Type B pancreatic cell (in vitro differentiated cells): ENCODE data around the gene PTHLH. TPM values are rescaled to one million over a fixed set of nuclear protein-coding genes. Genes with fewer than 3 reads are reported as not detected.

Experiments
- DNase-seq: peaks from one replicate; pipeline ENCODE4 v3.0.0; 2021; ENCODE audit warnings: mixed read lengths; ENCODE audit not compliant: unreplicated experiment; ENCODE audit errors: extremely low spot score
- H3K27ac Mint-ChIP-seq: 2 replicates; pipeline ENCODE4 v1.8.0; 2021; ENCODE audit warnings: mild to moderate bottlenecking, mixed read lengths
- H3K27me3 Mint-ChIP-seq: 2 replicates; pipeline ENCODE4 v1.8.0; 2021; ENCODE audit warnings: mixed read lengths
- H3K36me3 Mint-ChIP-seq: 2 replicates; pipeline ENCODE4 v1.8.0; 2021; ENCODE audit warnings: mixed read lengths
- H3K4me1 Mint-ChIP-seq: one replicate; pipeline ENCODE4 v1.8.0; 2021; ENCODE audit warnings: mixed read lengths; ENCODE audit not compliant: unreplicated experiment
- H3K4me3 Mint-ChIP-seq: 2 replicates; pipeline ENCODE4 v1.8.0; 2021; ENCODE audit warnings: mild to moderate bottlenecking, mixed read lengths
- H3K9me3 Mint-ChIP-seq: 2 replicates; pipeline ENCODE4 v1.8.0; 2021; ENCODE audit warnings: mixed read lengths
- CTCF ChIP-seq: fragments of 200-600 bp; sonication (generic); conservative IDR thresholded peaks from 2 replicates; pipeline ENCODE4 v1.5.0; 2021; ENCODE audit warnings: antibody characterized with exemption, mild to moderate bottlenecking
- total RNA-seq: library from RNA; stranded (reverse); gene quantifications from 2 replicates; pipeline ENCODE4 v1.2.1, GENCODE V29; 2021; ENCODE audit warnings: low replicate concordance

PTHLH gene
- total RNA-seq, 1 donor from 2014 or later: 6.3 TPM

- Mint-ChIP-seq H3K9me3 (no peaks in the 10 kb centered on the region), H3K27me3 (peaks cover 61% of the 10 kb centered on the region), H3K27ac (no peak overlapping the region), H3K36me3 (no peaks in the 10 kb centered on the region), H3K4me1 (no peaks in the 10 kb centered on the region), H3K4me3 (no peak overlapping the region)
- no peak for TF ChIP-seq CTCF
- no peak for DNase-seq
These were observed 10.4 kb upstream of the PTHLH start for GRCh38 chr12:27982951-27983350.

GRCh38 chr12:27982385-27982784 is 9.9 kb upstream of the PTHLH start:
- Mint-ChIP-seq H3K27ac (peak overlapping the region; percentile 71), H3K27me3 (peaks cover 67% of the 10 kb centered on the region), H3K4me1 (no peaks in the 10 kb centered on the region), H3K9me3 (no peaks in the 10 kb centered on the region), H3K4me3 (no peak overlapping the region), H3K36me3 (no peaks in the 10 kb centered on the region)
- TF ChIP-seq CTCF: no peak
- no peak for DNase-seq

- Mint-ChIP-seq H3K27me3 (peaks cover 72% of the 10 kb centered on the region), H3K4me3 (no peak overlapping the region), H3K36me3 (no peaks in the 10 kb centered on the region), H3K27ac (peak overlapping the region; percentile 71), H3K9me3 (no peaks in the 10 kb centered on the region), H3K4me1 (no peaks in the 10 kb centered on the region)
- TF ChIP-seq CTCF: no peak
- no peak for DNase-seq
These were observed 9.3 kb upstream of the PTHLH start for GRCh38 chr12:27981874-27982273.

- TF ChIP-seq CTCF: no peak
- DNase-seq: no peak
- peaks cover 88% of the 10 kb centered on the region for H3K27me3 Mint-ChIP-seq
- H3K9me3 Mint-ChIP-seq: no peaks in the 10 kb centered on the region
- H3K4me1 Mint-ChIP-seq: no peaks in the 10 kb centered on the region
- H3K27ac Mint-ChIP-seq: no peak overlapping the region
- H3K36me3 Mint-ChIP-seq: no peaks in the 10 kb centered on the region
- no peak overlapping the region for H3K4me3 Mint-ChIP-seq
These were observed 6.6 kb upstream of the PTHLH start for GRCh38 chr12:27979145-27979544.

- peak; percentile 73 for DNase-seq
- H3K27me3 Mint-ChIP-seq: peaks cover 99% of the 10 kb centered on the region
- peaks cover 5% of the 10 kb centered on the region for H3K4me1 Mint-ChIP-seq
- peak overlapping the region; percentile 37 for H3K27ac Mint-ChIP-seq
- TF ChIP-seq CTCF: no peak
- no peaks in the 10 kb centered on the region for H3K9me3 Mint-ChIP-seq
- H3K4me3 Mint-ChIP-seq: peak overlapping the region; percentile 82
- H3K36me3 Mint-ChIP-seq: no peaks in the 10 kb centered on the region
These were observed 2.9 kb upstream of the PTHLH start for GRCh38 chr12:27975222-27976136.
